Measurements from ENCODE around the gene CDH18.

The CDH18 gene

DNA sequence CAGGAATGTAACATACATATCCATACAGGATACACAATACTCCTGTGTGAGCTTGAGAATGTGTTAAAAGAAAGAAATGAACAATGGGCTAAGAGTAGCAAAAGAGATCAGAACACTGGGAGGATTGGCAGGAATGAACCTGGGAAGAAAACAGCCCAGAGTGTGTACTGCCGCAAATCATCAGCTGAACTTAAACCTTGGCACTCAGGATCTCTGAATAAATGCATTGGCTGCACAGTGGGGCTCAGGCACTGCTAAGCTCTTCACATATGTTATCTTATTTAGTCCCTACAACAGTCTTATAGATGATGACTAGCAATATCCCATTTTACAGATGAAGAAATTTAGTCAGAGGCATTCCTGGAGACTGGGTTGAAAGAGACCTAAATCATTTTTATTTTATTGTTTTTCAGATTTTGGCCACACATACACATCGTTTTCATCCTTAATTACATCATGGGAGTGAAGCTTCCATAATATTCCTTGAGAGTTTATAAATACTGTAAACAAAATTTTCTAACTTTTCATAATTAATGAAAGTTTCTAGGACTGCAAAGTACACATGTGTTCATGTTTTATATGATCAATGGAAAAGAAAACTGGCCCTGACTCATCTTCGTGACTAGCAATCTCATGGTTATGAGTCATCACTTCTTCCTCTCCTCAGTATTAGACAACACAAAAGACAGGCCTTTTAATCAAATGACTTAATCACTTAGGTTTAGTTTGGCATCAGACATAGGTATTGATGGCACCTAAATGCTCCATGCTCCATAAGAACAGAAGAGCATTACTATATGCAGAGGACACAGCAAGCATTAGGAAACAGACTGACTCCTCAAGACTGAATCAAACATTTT, 59.2 kb downstream of the CDH18 start:
- DNase-seq (ENCODE audit: low spot score): peak; percentile 91

DNA sequence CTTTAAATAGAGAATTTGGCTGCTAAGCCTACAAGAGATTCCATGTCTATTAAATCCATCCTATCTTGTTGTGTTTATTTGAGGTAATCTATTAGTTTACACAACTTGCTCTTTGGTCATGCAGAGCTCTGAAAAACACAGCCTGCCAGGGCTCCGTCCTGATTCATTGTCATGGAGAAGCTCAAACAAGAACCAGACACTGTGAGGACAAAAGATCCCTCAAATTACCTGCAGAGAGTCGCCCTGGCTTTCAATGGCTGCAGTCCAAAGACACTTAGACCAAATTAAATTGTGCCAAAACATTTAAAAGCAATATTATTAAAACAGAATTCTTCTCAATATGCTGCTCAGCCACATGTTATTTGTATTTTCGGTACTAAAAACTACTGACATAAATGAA, 60.1 kb downstream of the CDH18 start:
- DNase-seq (ENCODE audit: low spot score): no peak

DNA sequence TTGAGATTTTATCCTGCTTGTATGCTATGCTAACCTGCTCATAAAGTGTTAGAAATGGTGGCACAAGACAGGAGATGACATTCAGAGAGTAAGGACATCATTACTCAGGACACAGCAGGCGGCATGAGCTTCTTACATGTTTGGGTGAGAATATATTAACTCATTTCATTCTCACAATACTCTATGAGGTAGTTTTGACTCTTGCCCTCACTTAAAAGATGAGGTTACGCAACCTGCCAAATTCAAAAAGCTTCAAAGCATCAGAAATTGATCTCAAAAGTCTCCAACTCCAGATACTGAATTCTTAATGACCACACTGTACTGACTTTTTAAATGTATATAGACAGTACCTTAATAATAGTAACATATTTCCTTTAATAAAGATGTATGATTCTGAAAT, 60.8 kb downstream of the CDH18 start:
- no peak for DNase-seq (ENCODE audit: low spot score)

DNA sequence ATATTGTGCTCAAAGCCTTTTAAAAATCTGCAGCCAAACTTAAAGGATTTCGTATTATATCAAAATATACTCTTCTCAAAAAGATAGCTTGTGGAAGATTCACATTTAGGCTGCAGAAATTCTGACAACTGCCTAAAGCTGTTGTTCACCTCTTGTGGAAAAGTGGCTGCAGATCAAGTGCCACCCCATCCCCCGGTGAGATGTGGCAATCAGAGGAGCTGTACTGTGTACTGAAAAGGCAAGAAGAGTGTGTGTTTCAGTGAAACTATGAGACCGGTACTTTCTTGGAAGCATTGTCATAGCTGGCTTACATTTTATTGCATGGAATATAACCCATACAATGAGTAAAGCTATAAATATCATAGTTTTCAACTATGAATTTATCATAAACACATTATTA, 64.3 kb downstream of the CDH18 start:
- DNase-seq (ENCODE audit: low spot score): no peak

DNA sequence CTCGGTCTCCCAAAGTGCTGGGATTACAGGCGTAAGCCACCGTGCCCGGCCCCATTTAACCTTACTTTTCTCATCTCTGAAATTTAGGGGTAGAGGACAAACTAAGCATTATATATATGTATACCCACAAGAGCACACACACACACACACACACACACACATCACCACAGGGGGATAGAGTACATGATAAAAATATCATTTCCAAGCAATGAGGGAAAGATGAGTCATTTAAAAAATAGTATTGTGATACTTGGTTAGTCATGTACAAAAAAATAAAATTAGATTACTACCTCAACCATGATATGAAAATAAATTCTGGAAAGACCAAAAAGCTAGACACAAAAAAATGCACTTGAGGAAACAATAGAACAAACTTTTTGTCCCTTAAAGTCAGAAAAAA, 67.2 kb downstream of the CDH18 start:
- DNase-seq (ENCODE audit: low spot score): peak; percentile 3

DNA sequence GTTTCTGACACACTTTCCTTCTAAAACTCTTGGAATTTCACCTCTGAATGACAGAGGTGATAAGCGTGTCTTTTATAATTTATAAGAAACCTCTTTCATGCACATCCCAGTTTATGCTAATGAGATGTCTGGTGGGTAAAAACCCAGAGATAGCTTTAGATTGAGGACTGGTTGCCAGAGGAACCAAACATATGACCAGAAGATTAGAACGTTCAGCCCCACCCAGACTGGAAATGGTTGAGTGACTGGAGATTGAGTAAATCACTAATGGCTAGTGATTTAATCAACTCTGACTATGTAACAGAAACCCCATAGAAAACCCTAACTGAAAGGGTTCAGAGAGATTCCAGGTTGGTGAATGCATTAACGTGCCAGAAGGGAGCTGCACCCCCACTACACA, 69.2 kb downstream of the CDH18 start:
- DNase-seq (ENCODE audit: low spot score): no peak

DNA sequence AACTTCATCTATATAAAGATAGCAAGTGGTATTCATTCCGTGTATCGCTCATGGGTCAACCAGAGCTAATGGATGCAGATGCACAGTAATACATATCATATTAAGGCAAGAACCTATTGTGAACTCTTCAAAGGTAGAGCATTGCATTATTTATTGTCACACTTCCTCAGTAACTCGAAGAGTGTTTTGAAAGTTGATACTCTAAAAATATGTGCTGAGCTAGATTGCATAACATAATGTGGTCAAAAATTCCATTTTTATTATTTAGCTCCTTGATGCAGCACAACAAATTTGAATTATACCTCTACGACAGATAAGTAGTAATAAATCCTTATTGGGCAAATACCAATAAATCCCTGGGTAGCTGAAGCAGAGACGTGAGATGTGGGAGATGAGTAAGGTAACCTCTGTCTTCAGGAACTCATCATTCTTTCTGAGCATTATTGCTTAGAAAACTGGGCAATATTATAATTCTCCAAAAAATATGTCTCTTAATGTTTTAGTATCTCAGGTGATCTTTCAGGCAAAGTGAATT, 70.3 kb downstream of the CDH18 start:
- no peak for DNase-seq (ENCODE audit: low spot score)

DNA sequence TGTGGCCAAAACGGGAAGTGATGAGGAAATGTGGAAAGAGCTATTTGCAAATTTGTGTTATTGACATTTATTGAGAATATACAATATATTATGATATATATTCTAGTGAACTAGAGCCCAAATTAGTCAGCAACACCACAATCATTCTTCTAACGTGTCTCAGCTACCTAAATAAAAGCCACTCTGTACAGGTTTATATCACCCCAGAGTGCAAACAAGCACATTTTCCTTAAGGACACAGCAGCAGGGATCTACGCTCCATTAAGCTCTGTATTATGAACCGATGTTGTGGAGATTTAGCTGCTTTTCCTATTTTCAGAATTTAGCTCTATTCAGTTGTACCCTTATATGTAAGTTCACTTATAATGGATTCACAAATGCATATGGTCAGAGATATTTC, 77.9 kb downstream of the CDH18 start:
- DNase-seq (ENCODE audit: low spot score): no peak

DNA sequence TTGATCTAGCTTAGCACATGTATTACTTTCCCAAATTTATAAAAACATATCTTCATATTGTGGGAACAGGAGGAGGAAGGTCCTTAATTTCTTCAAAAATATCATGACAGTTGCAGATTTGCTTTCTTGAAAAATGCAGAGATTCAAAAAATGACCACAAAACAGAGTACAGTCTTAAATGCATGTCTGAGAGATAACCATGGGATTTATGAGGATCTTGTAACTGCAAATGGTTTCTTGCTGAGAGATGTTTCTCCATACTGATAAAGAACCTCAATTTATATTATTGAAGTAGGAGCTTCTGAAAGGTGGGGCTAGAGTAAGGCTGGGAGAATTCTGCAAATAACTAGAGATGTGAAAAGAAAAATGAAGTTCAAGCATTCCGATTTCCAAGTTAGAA, 83.2 kb downstream of the CDH18 start:
- DNase-seq (ENCODE audit: low spot score): no peak

DNA sequence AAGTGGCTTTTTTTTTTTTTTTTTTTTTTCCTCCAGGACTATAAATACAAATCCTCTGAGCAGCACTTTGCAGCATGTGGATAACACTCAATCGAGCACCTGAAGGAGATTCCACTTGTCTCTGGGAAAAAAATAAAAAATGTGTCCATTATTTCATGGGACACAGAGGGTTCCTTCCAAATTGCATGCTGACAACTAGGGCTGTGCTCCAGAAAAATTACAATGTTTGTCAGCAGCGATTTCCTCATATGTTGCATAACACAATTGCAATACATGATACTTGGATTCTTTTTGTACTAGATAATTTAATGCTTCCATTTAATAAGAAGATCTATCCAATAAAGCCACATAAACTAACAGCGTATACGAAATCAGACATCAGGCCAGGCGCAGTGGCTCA, 84.4 kb downstream of the CDH18 start:
- no peak for DNase-seq (ENCODE audit: low spot score)

DNA sequence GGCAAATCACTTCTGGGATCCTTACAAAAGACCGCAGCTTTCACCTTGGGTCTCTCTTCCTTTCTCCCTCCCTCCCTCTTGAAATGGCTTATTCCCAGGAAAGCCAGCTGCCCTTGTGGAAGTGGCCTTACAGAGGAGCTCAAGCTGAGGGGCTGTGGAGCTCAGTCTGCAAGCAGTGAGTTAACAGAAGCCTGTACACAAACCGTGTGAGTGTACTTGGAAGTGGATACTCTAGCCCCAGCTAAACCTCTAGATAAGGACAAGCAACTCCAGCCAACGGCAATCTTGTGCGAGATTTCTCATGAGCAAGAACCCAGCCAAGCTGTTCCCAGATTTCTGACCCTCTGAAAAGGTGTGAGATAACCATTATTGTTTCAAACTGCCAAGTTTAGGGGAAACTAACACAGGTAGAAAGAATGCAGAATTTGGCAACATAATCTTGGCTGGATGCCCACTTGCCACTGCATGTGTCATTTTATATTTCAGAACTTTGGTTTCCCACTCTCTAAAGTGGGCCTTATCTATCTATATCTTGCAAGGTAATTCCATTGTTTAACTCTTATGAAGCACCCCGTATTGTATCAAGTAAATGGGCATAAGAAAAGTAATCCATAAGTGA, 85.6 kb downstream of the CDH18 start:
- DNase-seq (ENCODE audit: low spot score): no peak

DNA sequence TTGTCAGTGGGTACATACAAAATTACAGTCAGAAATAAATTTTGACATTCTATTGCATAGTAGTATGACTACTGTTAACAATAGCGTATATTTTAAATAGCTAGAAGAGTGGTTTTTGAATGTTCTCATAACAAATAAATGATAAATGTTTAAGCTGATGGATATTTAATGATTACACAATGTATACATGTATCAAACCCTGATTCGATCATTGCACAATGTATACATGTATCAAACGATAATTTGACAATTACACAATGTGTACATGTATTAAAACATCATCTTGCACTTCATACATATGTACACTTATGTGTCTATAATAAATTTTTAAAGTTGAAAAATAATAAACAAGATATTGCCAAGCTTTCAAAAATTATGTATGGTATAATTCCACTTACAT, 87.7 kb downstream of the CDH18 start:
- no peak for DNase-seq (ENCODE audit: low spot score)

DNA sequence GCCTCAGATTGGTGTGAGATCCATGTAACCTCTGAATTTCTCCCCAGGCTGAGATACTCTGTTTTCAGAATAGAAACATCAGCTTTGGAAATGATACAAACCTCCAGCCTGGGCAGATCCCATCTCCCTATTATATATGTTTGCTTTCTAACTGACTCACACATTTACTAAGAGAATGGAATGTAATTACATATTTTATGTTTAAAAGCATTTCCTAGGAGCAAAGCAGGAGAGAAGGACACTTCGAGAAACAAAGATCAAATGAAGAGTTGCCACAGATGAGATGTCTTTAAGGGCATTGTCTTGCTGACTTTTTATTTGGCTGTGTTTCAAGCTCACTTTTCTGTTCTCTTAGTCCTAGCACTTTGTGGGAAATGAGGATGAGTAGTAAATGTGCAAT, 96.3 kb downstream of the CDH18 start:
- DNase-seq (ENCODE audit: low spot score): no peak

DNA sequence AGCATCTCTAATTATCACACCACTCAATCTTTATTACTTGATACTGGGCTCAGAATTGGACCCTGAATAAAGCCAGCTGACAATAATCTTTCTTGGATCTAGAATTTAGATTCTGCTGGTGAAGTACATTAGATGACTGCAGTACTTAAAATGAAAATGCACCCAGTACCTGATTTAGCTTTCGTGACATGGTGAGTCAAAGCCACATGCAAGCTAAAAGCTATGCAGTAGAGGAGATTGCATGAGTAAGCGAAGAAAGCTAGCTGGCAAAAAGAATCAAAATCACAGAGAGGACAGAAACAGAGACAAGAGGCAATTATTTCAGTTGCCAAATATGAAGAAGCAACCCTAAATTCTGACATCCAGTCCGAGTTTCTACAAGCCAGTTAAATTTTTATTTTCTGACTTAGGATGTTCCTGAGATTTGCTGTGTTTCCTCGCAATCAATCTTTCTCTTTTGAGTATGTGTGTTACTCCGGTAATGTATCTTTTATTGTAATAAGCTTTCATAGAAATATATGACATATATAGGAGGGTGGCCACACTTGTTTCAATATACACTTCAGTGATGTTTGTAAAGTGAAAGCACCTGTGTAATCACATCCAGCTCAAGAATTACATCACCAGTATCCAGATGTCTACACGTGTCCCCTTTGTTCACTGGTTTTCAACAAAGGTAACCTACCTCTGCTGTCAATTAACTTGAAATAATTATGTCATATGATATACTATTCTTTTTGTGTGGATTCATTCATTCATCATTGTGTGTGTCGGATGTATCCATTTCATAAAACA, 101.7 kb downstream of the CDH18 start:
- DNase-seq (ENCODE audit: low spot score): peak; percentile 43

DNA sequence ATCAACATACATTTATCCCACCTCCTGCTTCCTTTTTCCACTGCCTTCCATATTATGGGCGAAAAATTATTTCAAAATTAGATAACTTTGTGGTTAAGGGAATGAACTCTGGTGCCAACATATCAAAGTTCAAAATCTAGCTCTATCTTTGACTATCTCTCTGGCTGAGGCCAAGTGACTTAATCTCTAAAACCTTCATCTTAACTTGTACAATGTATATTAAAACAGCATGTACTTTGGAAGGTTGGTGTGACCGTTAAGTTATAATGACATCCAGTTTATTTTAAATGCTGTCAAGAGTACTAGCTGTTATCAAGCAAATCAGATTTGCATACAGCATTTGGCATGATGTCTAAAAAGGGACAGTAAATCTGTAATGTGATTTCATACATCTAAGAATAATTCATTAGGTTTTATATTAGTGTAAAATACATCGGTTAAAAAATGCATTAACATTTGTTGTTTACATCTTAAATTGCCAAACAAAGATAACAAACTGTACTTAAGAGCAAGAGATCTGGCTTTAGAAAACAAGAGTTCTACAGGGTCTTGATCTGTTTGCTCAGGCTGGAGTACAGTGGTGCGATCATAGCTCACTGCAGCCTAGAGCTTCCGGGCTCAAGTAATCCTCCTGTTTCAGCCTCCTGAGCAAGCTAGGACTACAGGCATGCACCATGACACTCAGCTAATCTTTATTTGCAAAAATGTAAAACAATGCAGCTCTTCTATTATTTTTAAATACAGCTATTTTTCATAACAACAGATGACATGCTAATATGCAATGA, 102.8 kb downstream of the CDH18 start:
- DNase-seq (ENCODE audit: low spot score): no peak

DNA sequence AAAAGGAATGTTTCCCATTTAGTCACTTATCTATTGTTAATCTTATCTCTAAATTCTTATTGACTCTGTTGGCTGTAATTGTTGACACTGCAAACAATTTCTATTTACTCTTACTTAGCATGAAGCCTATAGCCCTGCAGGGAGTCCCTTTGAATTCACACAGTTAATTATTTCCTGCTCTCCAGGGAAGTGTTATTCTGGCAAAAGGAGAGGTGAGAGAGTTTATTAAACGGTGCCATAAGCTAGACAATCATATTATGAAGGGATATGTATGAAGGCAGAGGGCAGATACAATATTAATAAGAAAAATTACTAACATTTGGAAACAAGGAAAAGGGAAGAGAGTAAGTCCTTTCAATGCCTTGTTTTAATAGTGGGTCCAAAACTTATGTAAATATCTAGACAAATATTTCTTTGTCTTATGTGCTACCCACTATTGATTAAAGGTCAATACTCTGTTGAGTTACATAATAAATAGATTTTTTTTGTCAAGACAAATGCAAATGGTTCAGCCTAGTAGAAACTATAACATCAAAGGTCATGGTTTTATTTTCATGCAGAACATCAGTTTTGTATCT, 107.1 kb downstream of the CDH18 start:
- DNase-seq (ENCODE audit: low spot score): no peak

DNA sequence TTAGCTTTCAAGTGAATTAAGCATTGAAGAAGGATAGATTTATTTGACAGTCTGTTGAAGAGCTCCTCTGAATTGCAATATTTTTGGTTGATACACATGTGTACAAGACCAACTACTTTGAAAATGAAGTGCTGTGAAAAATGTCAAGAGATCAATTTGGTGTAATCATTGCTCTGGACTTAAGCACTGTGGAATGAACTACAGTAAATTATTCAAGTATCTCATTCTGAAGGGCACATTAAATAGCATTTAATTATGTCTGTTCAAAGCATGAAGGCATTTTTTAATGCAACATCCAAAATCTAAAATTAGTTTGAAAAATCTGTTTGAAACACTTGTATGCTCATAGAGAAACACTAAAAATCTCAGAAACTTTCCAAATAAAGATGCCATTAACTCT, 107.5 kb downstream of the CDH18 start:
- no peak for DNase-seq (ENCODE audit: low spot score)

DNA sequence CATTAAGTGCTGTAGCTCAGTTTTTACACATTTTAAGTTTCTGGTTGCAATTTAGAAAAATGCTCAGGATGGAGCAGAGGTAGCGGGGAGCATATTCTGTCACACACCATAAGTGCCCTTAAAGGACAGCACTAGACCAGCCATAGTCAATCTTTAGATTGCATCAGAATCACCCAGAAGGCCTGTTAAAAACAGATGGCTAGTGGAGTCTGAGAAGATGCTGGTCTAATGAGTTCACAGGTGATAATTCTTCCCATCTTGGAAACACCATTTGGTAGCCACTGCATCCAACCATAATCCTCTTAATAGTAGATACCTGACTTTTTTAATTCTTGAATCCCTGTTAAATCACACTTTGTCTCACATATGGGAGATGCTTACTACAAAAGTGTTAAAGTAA, 113.2 kb downstream of the CDH18 start:
- DNase-seq (ENCODE audit: low spot score): no peak

DNA sequence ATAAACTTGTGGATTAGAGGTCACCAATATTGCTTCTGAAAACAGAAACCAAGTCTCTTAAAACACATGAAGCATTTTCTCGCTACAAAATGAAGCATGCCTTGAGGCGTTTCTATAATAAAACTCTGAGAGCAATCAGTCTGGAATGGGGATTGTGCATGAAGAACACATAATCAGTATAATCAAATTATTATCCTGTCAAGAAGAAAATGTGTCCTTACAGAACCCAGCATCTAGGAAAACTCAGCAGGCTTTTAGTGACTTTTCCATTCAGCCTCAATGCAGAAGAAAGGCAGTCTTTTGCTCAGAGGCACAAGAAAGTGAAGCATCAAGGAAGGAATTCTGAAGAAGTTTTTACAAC, 121.9 kb downstream of the CDH18 start:
- no peak for DNase-seq (ENCODE audit: low spot score)

DNA sequence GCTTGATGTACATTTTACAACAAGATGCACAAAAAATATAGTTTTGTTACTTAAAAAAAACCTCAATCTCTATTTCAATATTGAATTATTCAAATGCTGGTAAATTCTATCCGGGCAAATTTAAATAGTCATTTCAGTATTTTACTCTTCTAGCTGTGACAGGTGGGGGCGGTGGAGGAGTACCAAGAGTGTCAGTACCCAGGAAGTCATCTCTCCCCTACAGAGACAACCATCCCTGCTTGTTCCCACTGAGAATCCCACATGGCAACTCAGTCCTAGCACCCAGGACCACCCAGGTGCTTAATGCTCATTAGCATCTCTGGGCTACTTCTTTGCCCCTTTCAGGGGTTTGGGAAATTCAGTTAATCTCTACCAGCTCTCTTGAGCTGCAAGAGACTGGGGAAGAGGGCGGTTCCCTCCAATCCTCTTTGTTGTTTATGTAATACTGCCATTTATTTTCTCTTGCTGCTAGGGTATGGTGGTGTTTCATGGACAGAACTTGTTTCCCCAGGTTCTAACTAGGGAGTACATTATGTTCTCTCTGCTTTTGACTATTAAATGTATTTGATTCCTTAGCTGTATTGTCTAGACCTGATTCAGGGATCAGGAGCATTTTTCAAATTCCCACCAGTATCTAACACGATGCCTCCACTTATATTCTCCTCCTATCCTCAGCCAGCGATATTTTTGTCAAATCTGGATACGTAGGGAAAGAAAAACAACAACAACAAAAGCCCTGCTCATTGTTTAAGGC, 122.5 kb downstream of the CDH18 start:
- no peak for DNase-seq (ENCODE audit: low spot score)

DNA sequence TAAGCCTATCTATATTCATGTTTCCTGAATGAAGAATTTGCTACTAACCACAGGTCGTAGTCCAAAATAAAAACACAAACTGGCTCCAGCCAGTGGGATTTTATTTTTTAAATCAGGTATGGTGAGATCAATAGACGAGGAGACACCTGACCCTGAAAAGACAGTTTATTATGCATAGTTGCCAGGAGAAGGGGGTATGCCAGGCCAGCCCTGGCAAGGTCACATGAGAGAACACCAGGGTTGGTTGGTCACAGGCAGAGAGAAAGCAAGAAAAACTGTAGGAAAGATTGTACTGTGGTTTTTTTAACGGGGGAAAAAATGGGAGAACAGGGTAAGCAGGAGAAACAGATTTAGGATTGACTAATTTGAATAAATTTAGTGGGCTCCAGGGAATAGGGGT, 125.3 kb downstream of the CDH18 start:
- DNase-seq (ENCODE audit: low spot score): no peak
